Stimulated activated naive CD8-positive, alpha-beta T cell treated with anti-CD3 and anti-CD28 coated beads, Interleukin-15, Interleukin-2, amounts not matched to agents 100 ng/mL and 50 ng/mL, for 24 hours (primary cell): ENCODE results near the gene GNAI2.
"Not testable (repeated sequence)": the region's sequence is repeated elsewhere in the genome, so short reads cannot be mapped to it uniquely, and the experiment has no call there.

Experiments used
- H3K27ac Mint-ChIP-seq: one replicate; pipeline ENCODE4 v1.8.0; 2021; ENCODE audit warnings: mild to moderate bottlenecking, mixed read lengths
- H3K27me3 Mint-ChIP-seq: one replicate; pipeline ENCODE4 v1.8.0; 2021; ENCODE audit warnings: mixed read lengths
- H3K36me3 Mint-ChIP-seq: one replicate; pipeline ENCODE4 v1.8.0; 2021; ENCODE audit warnings: low read depth, mixed read lengths
- H3K4me1 Mint-ChIP-seq: one replicate; pipeline ENCODE4 v1.8.0; 2021; ENCODE audit warnings: low read depth, mixed read lengths
- H3K4me3 Mint-ChIP-seq: one replicate; pipeline ENCODE4 v1.8.0; 2021; ENCODE audit warnings: mild to moderate bottlenecking, mixed read lengths
- H3K9me3 Mint-ChIP-seq: one replicate; pipeline ENCODE4 v1.8.0; 2021; ENCODE audit warnings: mixed read lengths

GNAI2 gene

GRCh38 chr3:50201573-50202315, 34.3 kb upstream of the GNAI2 start:
- Mint-ChIP-seq H3K27me3 (peaks cover 35% of the 10 kb centered on the region), H3K9me3 (no peaks in the 10 kb centered on the region), H3K36me3 (no peaks in the 10 kb centered on the region), H3K27ac (no peak overlapping the region), H3K4me1 (no peaks in the 10 kb centered on the region), H3K4me3 (no peak overlapping the region)

- no peak overlapping the region for H3K4me3 Mint-ChIP-seq
- no peaks in the 10 kb centered on the region for H3K4me1 Mint-ChIP-seq
- no peaks in the 10 kb centered on the region for H3K9me3 Mint-ChIP-seq
- H3K27ac Mint-ChIP-seq, result no peak overlapping the region
- no peaks in the 10 kb centered on the region for H3K36me3 Mint-ChIP-seq
- H3K27me3 Mint-ChIP-seq, result peaks cover 34% of the 10 kb centered on the region
Observed at GRCh38 chr3:50202353-50203112, 33.5 kb upstream of the GNAI2 start.

- no peak overlapping the region for H3K4me3 Mint-ChIP-seq
- H3K27ac Mint-ChIP-seq, result no peak overlapping the region
- peaks cover 32% of the 10 kb centered on the region for H3K27me3 Mint-ChIP-seq
- H3K36me3 Mint-ChIP-seq, result no peaks in the 10 kb centered on the region
- no peaks in the 10 kb centered on the region for H3K9me3 Mint-ChIP-seq
- H3K4me1 Mint-ChIP-seq, result no peaks in the 10 kb centered on the region
Observed at GRCh38 chr3:50203113-50203808, 32.7 kb upstream of the GNAI2 start.

GRCh38 chr3:50203809-50204803, 31.9 kb upstream of the GNAI2 start:
- no peak overlapping the region for H3K4me3 Mint-ChIP-seq
- no peak overlapping the region for H3K27ac Mint-ChIP-seq
- H3K27me3 Mint-ChIP-seq, result peaks cover 35% of the 10 kb centered on the region
- H3K36me3 Mint-ChIP-seq, result no peaks in the 10 kb centered on the region
- H3K9me3 Mint-ChIP-seq, result no peaks in the 10 kb centered on the region
- no peaks in the 10 kb centered on the region for H3K4me1 Mint-ChIP-seq

- peaks cover 32% of the 10 kb centered on the region for H3K27me3 Mint-ChIP-seq
- no peaks in the 10 kb centered on the region for H3K9me3 Mint-ChIP-seq
- no peaks in the 10 kb centered on the region for H3K36me3 Mint-ChIP-seq
- no peaks in the 10 kb centered on the region for H3K4me1 Mint-ChIP-seq
- H3K4me3 Mint-ChIP-seq, result no peak within 1 kb of the TSS
- H3K27ac Mint-ChIP-seq, result no peak within 1 kb of the TSS
Observed at GRCh38 chr3:50204804-50205412, 31.1 kb upstream of the GNAI2 start, which contains the start of gene SLC38A3. Gene SLC38A3 (plus strand): TSS chr3:50205271. CDS start chr3:50214200, 8,929 bp downstream.

GRCh38 chr3:50205413-50206276, 30.4 kb upstream of the GNAI2 start:
- H3K9me3 Mint-ChIP-seq, result no peaks in the 10 kb centered on the region
- H3K4me1 Mint-ChIP-seq, result no peaks in the 10 kb centered on the region
- H3K27ac Mint-ChIP-seq, result no peak overlapping the region
- no peak overlapping the region for H3K4me3 Mint-ChIP-seq
- no peaks in the 10 kb centered on the region for H3K36me3 Mint-ChIP-seq
- H3K27me3 Mint-ChIP-seq, result peaks cover 32% of the 10 kb centered on the region

GRCh38 chr3:50207359-50208042, 28.5 kb upstream of the GNAI2 start:
- H3K27me3 Mint-ChIP-seq, result peaks cover 29% of the 10 kb centered on the region
- H3K9me3 Mint-ChIP-seq, result no peaks in the 10 kb centered on the region
- H3K4me1 Mint-ChIP-seq, result peaks cover 3% of the 10 kb centered on the region
- H3K4me3 Mint-ChIP-seq, result no peak overlapping the region
- H3K27ac Mint-ChIP-seq, result no peak overlapping the region
- no peaks in the 10 kb centered on the region for H3K36me3 Mint-ChIP-seq

- no peaks in the 10 kb centered on the region for H3K36me3 Mint-ChIP-seq
- peaks cover 19% of the 10 kb centered on the region for H3K27me3 Mint-ChIP-seq
- peaks cover 3% of the 10 kb centered on the region for H3K4me1 Mint-ChIP-seq
- H3K27ac Mint-ChIP-seq, result no peak overlapping the region
- no peaks in the 10 kb centered on the region for H3K9me3 Mint-ChIP-seq
- H3K4me3 Mint-ChIP-seq, result no peak overlapping the region
Observed at GRCh38 chr3:50208677-50209344, 27.2 kb upstream of the GNAI2 start.

GRCh38 chr3:50210176-50210509, 25.9 kb upstream of the GNAI2 start:
- Mint-ChIP-seq H3K9me3 (no peaks in the 10 kb centered on the region), H3K36me3 (no peaks in the 10 kb centered on the region), H3K27me3 (peaks cover 13% of the 10 kb centered on the region), H3K27ac (no peak overlapping the region), H3K4me1 (peaks cover 3% of the 10 kb centered on the region), H3K4me3 (no peak overlapping the region)

- no peak overlapping the region for H3K4me3 Mint-ChIP-seq
- no peak overlapping the region for H3K27ac Mint-ChIP-seq
- H3K9me3 Mint-ChIP-seq, result no peaks in the 10 kb centered on the region
- peaks cover 13% of the 10 kb centered on the region for H3K27me3 Mint-ChIP-seq
- no peaks in the 10 kb centered on the region for H3K36me3 Mint-ChIP-seq
- H3K4me1 Mint-ChIP-seq, result peaks cover 3% of the 10 kb centered on the region
Observed at GRCh38 chr3:50210510-50211367, 25.3 kb upstream of the GNAI2 start.

- not testable (repeated sequence) for H3K4me3 Mint-ChIP-seq, H3K27ac Mint-ChIP-seq, H3K4me1 Mint-ChIP-seq, H3K9me3 Mint-ChIP-seq, H3K36me3 Mint-ChIP-seq
- peaks cover 11% of the 10 kb centered on the region for H3K27me3 Mint-ChIP-seq
Observed at GRCh38 chr3:50211368-50211717, 24.7 kb upstream of the GNAI2 start.

- H3K27me3 Mint-ChIP-seq, result peaks cover 5% of the 10 kb centered on the region
- no peak overlapping the region for H3K4me3 Mint-ChIP-seq
- no peaks in the 10 kb centered on the region for H3K9me3 Mint-ChIP-seq
- H3K4me1 Mint-ChIP-seq, result peaks cover 3% of the 10 kb centered on the region
- H3K27ac Mint-ChIP-seq, result no peak overlapping the region
- no peaks in the 10 kb centered on the region for H3K36me3 Mint-ChIP-seq
Observed at GRCh38 chr3:50211930-50212329, 24.1 kb upstream of the GNAI2 start.
